HG02885 (cell line): ENCODE data around the gene LACC1.

ENCODE experiments used
- ATAC-seq: cut with Tn5 transposase; IDR thresholded peaks from one replicate; pipeline ENCODE4 v1.9.1; 2021; ENCODE audit warnings: mild to moderate bottlenecking; ENCODE audit not compliant: unreplicated experiment, poor library complexity

Gene LACC1

GRCh38 chr13:43879755-43880181 is at the start of gene LACC1:
TSS of gene LACC1 (plus strand) at chr13:43879904. CDS start at chr13:43880986, 1,082 bp downstream.
- ATAC-seq, result peak; percentile 46

GRCh38 chr13:43830497-43830881 is 49.2 kb upstream of the LACC1 start:
- no peak for ATAC-seq

GRCh38 chr13:43831088-43831487 is 48.6 kb upstream of the LACC1 start:
- no peak for ATAC-seq

GRCh38 chr13:43835701-43836100 is 44.0 kb upstream of the LACC1 start:
- no peak for ATAC-seq

- no peak for ATAC-seq
Observed at GRCh38 chr13:43838909-43839308, 40.8 kb upstream of the LACC1 start.

GRCh38 chr13:43846496-43847158 is 33.1 kb upstream of the LACC1 start:
- no peak for ATAC-seq

- ATAC-seq, result no peak
Observed at GRCh38 chr13:43848001-43848649, 31.6 kb upstream of the LACC1 start.

- ATAC-seq, result no peak
Observed at GRCh38 chr13:43850873-43851272, 28.8 kb upstream of the LACC1 start.

- ATAC-seq, result no peak
Observed at GRCh38 chr13:43852923-43853404, 26.7 kb upstream of the LACC1 start.

- no peak for ATAC-seq
Observed at GRCh38 chr13:43861863-43862262, 17.8 kb upstream of the LACC1 start.

GRCh38 chr13:43864921-43865320 is 14.8 kb upstream of the LACC1 start:
- no peak for ATAC-seq

- ATAC-seq, result no peak
Observed at GRCh38 chr13:43865892-43866291, 13.8 kb upstream of the LACC1 start.

GRCh38 chr13:43872181-43872580 is 7.5 kb upstream of the LACC1 start:
- ATAC-seq, result no peak

- no peak for ATAC-seq
Observed at GRCh38 chr13:43874504-43875092, 5.1 kb upstream of the LACC1 start.

- no peak for ATAC-seq
Observed at GRCh38 chr13:43876366-43876765, 3.3 kb upstream of the LACC1 start.

- no peak for ATAC-seq
Observed at GRCh38 chr13:43877326-43877725, 2.4 kb upstream of the LACC1 start.

GRCh38 chr13:43877766-43878165 is 1.9 kb upstream of the LACC1 start:
- no peak for ATAC-seq

- peak; percentile 77 for ATAC-seq
Observed at GRCh38 chr13:43878892-43879754, 581 bp upstream of the LACC1 start, which contains the start of gene CCDC122. TSS of gene CCDC122 (minus strand) at chr13:43879740. CDS start at chr13:43869376, 10,364 bp downstream.

GRCh38 chr13:43880214-43880855 is 631 bp downstream of the LACC1 start:
- ATAC-seq, result no peak

- ATAC-seq, result no peak
Observed at GRCh38 chr13:43880926-43881325, 1.2 kb downstream of the LACC1 start.
